Panc1 (cell line): ENCODE data around the gene SRCIN1. TPM values are rescaled to one million over a fixed set of nuclear protein-coding genes. Genes with fewer than 3 reads are reported as not detected.

Experiments
- ATAC-seq: fragments of 200-7000 bp; cut with Tn5 transposase; 2 replicates; pipeline ENCODE4 v1.9.1; 2020; ENCODE audit warnings: mild to moderate bottlenecking, moderate library complexity
- BruUV-seq: library from RNA; stranded (reverse); fragments of 400-500 nt; replicated peaks from 2 replicates; lab custom pipeline; 2021; lab: Mats Ljungman, UMichigan
- CTCF ChIA-PET: fragments of 300-600 bp; sonication (Branson Sonifier 250); formaldehyde crosslinking; loops from one replicate; lab custom pipeline; 2022; ENCODE audit warnings: antibody characterized with exemption; lab: Charles Lee
- POLR2A ChIA-PET: fragments of 300-600 bp; sonication (Branson Sonifier 250); formaldehyde crosslinking; loops from one replicate; lab custom pipeline; 2022; ENCODE audit warnings: antibody characterized with exemption; lab: Charles Lee
- DNase-seq: peaks from one replicate; pipeline ENCODE4 v3.0.0-alpha.2; 2010; ENCODE audit warnings: low read depth, low spot score
- H3K27ac ChIP-seq: 2 replicates; pipeline ENCODE4 v1.5.1; 2011; ENCODE audit warnings: mild to moderate bottlenecking, low read length, inconsistent platforms
- H3K27me3 ChIP-seq: fragments of 200-500 bp; sonication (Bioruptor generic); 2 replicates; pipeline ENCODE4 v1.6.0; 2014; ENCODE audit warnings: low read length, inconsistent platforms; ENCODE audit not compliant: control insufficient read depth, insufficient read depth
- H3K36me3 ChIP-seq: fragments of 200-500 bp; sonication (Bioruptor generic); 2 replicates; pipeline ENCODE4 v1.5.1; 2014; ENCODE audit warnings: inconsistent platforms, mild to moderate bottlenecking, low read length, moderate library complexity; ENCODE audit not compliant: control insufficient read depth, insufficient read depth
- H3K4me1 ChIP-seq: 2 replicates; pipeline ENCODE4 v1.5.1; 2011; ENCODE audit warnings: inconsistent platforms, mild to moderate bottlenecking, low read length, moderate library complexity; ENCODE audit not compliant: control insufficient read depth, insufficient read depth
- H3K4me3 ChIP-seq, 2 experiments: 2 replicates each; pipeline ENCODE4 v1.5.1; 2011 to 2012; ENCODE audit warnings: low read depth in 2 of 2, low read length in 2 of 2, mild to moderate bottlenecking in 2 of 2, inconsistent platforms in 1 of 2, moderate library complexity in 1 of 2
- H3K9me3 ChIP-seq: fragments of 200-500 bp; sonication (Bioruptor generic); 2 replicates; pipeline ENCODE4 v1.5.1; 2014; ENCODE audit warnings: low read depth, mild to moderate bottlenecking, inconsistent platforms, low read length, moderate library complexity; ENCODE audit not compliant: control insufficient read depth, insufficient read depth
- POLR2AphosphoS5 ChIP-seq: IDR thresholded peaks from 2 replicates; pipeline ENCODE4 v1.6.1; 2012; ENCODE audit warnings: mild to moderate bottlenecking, low read depth, low read length, moderate library complexity
- SIN3A ChIP-seq: IDR thresholded peaks from 2 replicates; pipeline ENCODE4 v1.6.1; 2012; ENCODE audit warnings: low read depth, mild to moderate bottlenecking, low read length, moderate library complexity, borderline replicate concordance; ENCODE audit not compliant: insufficient read depth
- TCF7L2 ChIP-seq: IDR thresholded peaks from 2 replicates; pipeline ENCODE4 v1.6.1; 2011; ENCODE audit warnings: mild to moderate bottlenecking, low read depth, low read length, inconsistent platforms
- in situ Hi-C: cut with HindIII; loops from 2 replicates; pipeline ENCODE4 v1.10.0; 2016; ENCODE audit warnings: low sequenced_read_pairs, low pct_unique_long_range_greater_than_20kb
- intact Hi-C: fragments of 100-400 bp; cut with micrococcal nuclease; formaldehyde crosslinking; loops from one replicate; pipeline ENCODE4 v1.10.0; 2022; ENCODE audit not compliant: unreplicated experiment
- total RNA-seq: library from RNA; stranded (reverse); gene quantifications from one replicate; pipeline ENCODE4 v1.2.1, GENCODE V29; 2021; ENCODE audit not compliant: unreplicated experiment
- TF ChIP-seq, protein P1 (sequence below): fragments of 450-650 bp; IDR thresholded peaks from 2 replicates; pipeline ENCODE4 v1.5.1; 2017; ENCODE audit warnings: mild to moderate bottlenecking
- TF ChIP-seq, protein P2 (sequence below), 2 experiments: IDR thresholded peaks; 2 replicates each; pipeline ENCODE4 v1.6.1; 2011 to 2012; ENCODE audit warnings: low read depth in 2 of 2, control low read depth in 1 of 2, low read length in 1 of 2, mild to moderate bottlenecking in 1 of 2, moderate library complexity in 1 of 2; ENCODE audit not compliant: insufficient read depth in 1 of 2

The SRCIN1 gene
- total RNA-seq, 1 experiment from 2014 or later, result 12.8 TPM

DNA sequence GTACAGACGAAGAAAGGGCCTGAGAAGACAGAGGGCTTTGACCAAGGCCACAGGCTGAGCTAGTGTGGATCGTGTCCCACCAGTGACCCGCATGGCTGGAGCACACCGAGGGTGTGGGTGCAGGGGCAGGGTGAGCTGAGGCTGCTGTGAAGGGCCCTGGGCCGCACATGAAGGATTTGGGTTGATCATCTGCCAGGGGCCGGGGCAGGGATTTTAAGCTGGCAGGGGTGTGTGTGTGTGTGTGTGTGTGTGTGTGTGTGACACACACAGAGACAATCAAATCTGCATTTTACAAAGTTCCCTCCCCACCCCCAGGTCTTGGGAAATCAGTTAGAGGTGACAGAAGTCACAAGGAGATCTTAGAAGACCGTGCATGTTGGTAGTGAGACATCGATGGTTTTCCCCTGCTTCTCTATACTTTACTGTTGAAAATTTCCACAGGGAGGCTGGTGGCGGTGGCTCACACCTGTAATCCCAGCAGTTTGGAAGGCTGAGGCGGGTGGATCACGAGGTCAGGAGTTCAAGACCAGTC, 65.2 kb downstream of the SRCIN1 start:
- no peak for ATAC-seq
- no peaks in the 10 kb centered on the region for H3K9me3 ChIP-seq
- no peaks in the 10 kb centered on the region for H3K4me1 ChIP-seq
- TF ChIP-seq, protein P1, sequence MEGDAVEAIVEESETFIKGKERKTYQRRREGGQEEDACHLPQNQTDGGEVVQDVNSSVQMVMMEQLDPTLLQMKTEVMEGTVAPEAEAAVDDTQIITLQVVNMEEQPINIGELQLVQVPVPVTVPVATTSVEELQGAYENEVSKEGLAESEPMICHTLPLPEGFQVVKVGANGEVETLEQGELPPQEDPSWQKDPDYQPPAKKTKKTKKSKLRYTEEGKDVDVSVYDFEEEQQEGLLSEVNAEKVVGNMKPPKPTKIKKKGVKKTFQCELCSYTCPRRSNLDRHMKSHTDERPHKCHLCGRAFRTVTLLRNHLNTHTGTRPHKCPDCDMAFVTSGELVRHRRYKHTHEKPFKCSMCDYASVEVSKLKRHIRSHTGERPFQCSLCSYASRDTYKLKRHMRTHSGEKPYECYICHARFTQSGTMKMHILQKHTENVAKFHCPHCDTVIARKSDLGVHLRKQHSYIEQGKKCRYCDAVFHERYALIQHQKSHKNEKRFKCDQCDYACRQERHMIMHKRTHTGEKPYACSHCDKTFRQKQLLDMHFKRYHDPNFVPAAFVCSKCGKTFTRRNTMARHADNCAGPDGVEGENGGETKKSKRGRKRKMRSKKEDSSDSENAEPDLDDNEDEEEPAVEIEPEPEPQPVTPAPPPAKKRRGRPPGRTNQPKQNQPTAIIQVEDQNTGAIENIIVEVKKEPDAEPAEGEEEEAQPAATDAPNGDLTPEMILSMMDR, result no peak
- TF ChIP-seq SIN3A (no peak), TCF7L2 (no peak), POLR2AphosphoS5 (no peak)
- TF ChIP-seq, protein P2, sequence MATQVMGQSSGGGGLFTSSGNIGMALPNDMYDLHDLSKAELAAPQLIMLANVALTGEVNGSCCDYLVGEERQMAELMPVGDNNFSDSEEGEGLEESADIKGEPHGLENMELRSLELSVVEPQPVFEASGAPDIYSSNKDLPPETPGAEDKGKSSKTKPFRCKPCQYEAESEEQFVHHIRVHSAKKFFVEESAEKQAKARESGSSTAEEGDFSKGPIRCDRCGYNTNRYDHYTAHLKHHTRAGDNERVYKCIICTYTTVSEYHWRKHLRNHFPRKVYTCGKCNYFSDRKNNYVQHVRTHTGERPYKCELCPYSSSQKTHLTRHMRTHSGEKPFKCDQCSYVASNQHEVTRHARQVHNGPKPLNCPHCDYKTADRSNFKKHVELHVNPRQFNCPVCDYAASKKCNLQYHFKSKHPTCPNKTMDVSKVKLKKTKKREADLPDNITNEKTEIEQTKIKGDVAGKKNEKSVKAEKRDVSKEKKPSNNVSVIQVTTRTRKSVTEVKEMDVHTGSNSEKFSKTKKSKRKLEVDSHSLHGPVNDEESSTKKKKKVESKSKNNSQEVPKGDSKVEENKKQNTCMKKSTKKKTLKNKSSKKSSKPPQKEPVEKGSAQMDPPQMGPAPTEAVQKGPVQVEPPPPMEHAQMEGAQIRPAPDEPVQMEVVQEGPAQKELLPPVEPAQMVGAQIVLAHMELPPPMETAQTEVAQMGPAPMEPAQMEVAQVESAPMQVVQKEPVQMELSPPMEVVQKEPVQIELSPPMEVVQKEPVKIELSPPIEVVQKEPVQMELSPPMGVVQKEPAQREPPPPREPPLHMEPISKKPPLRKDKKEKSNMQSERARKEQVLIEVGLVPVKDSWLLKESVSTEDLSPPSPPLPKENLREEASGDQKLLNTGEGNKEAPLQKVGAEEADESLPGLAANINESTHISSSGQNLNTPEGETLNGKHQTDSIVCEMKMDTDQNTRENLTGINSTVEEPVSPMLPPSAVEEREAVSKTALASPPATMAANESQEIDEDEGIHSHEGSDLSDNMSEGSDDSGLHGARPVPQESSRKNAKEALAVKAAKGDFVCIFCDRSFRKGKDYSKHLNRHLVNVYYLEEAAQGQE (IDR thresholded peaks at IDR 0.05; ENCODE audit: insufficient read depth in 1 of 2, low read depth in 2 of 2, low read length in 1 of 2), result no peak
- no TSS peak for BruUV-seq
- CTCF ChIA-PET, result no interaction called here
- in situ Hi-C loops, result no loop called here
- DNase-seq, result no peak
- no peaks in the 10 kb centered on the region for H3K27me3 ChIP-seq
- POLR2A ChIA-PET, result no interaction called here
- intact Hi-C loops, result no loop called here
- H3K36me3 ChIP-seq, result no peaks in the 10 kb centered on the region
- no peak overlapping the region for H3K4me3 ChIP-seq
- H3K27ac ChIP-seq, result no peak overlapping the region

DNA sequence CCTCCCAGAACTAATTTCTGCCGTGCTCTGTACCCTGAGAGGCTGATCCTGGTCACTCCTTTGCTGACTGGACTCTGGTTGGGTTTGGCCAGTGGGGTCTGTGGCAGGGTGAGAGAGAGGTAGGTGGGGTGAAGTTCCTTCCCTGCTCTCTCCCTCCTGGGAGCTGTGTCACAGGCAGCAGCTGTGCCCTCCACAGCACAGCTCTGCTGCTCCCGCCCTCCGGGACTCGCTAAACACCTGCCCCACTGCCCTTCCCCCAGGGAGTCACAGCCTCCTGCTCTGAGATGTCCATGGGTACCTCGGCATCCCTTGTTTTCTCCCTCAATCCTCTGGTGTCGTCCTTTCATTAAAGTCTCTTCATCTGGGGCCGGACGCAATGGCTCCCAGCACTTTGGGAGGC, 66.4 kb downstream of the SRCIN1 start:
- H3K27me3 ChIP-seq, result no peaks in the 10 kb centered on the region
- DNase-seq (no peak), ATAC-seq (no peak)
- no peak for TF ChIP-seq TCF7L2
- no peak for TF ChIP-seq POLR2AphosphoS5
- TF ChIP-seq SIN3A, result no peak
- TF ChIP-seq, protein P1, result no peak
- TF ChIP-seq, protein P2 (IDR thresholded peaks at IDR 0.05; ENCODE audit: insufficient read depth in 1 of 2, low read depth in 2 of 2, low read length in 1 of 2), result no peak
- H3K9me3 ChIP-seq, result no peaks in the 10 kb centered on the region
- CTCF ChIA-PET, result interaction anchor here (0.6 kb wide), 1 partner anchor 95 kb away, joined by 4 read pairs; no protein-coding TSS in a partner anchor
- no peaks in the 10 kb centered on the region for H3K36me3 ChIP-seq
- H3K4me3 ChIP-seq, result no peak overlapping the region
- in situ Hi-C loops, result no loop called here
- H3K27ac ChIP-seq, result no peak overlapping the region
- POLR2A ChIA-PET, result interaction anchor here (0.5 kb wide), 1 partner anchor 20 kb away, joined by 4 read pairs; no protein-coding TSS in a partner anchor
- H3K4me1 ChIP-seq, result no peaks in the 10 kb centered on the region
- BruUV-seq, result no TSS peak
- intact Hi-C loops, result no loop called here
